Embryonic facial prominence (tissue), 1 donor: ENCODE measurements around the gene WNT10A.
"Not testable (repeated sequence)": the region's sequence is repeated elsewhere in the genome, so short reads cannot be mapped to it uniquely, and the experiment has no call there.

Experiments
- DNase-seq: peaks from one replicate; pipeline ENCODE4 v3.0.0-alpha.2; 2016; ENCODE audit errors: extremely low spot score

The WNT10A gene

GRCh38 chr2:218880102-218880858 lies at the start of gene WNT10A:
TSS of gene WNT10A (plus strand) at chr2:218880852. CDS start at chr2:218880996, 144 bp downstream.
- no peak for DNase-seq

- no peak for DNase-seq
Observed at GRCh38 chr2:218831378-218831990, 49.2 kb upstream of the WNT10A start, which contains the start of gene PRKAG3. TSS of gene PRKAG3 (minus strand) at chr2:218831803.

GRCh38 chr2:218832081-218832480 lies 48.6 kb upstream of the WNT10A start:
- DNase-seq = no peak

GRCh38 chr2:218832520-218832919 lies 48.1 kb upstream of the WNT10A start:
- DNase-seq = no peak

GRCh38 chr2:218833023-218833609 lies 47.5 kb upstream of the WNT10A start:
- no peak for DNase-seq

- no peak for DNase-seq
Observed at GRCh38 chr2:218834685-218835084, 46.0 kb upstream of the WNT10A start.

- DNase-seq = no peak
Observed at GRCh38 chr2:218837495-218837894, 43.2 kb upstream of the WNT10A start.

GRCh38 chr2:218839430-218839829 lies 41.2 kb upstream of the WNT10A start:
- DNase-seq = no peak

- DNase-seq = no peak
Observed at GRCh38 chr2:218839888-218840287, 40.8 kb upstream of the WNT10A start.

- not testable (repeated sequence) for DNase-seq
Observed at GRCh38 chr2:218844334-218844733, 36.3 kb upstream of the WNT10A start.

GRCh38 chr2:218846963-218847362 lies 33.7 kb upstream of the WNT10A start:
- DNase-seq = not testable (repeated sequence)

- DNase-seq = no peak
Observed at GRCh38 chr2:218849721-218850120, 30.9 kb upstream of the WNT10A start.

GRCh38 chr2:218850796-218851195 lies 29.9 kb upstream of the WNT10A start:
- DNase-seq = no peak

- no peak for DNase-seq
Observed at GRCh38 chr2:218851286-218851685, 29.4 kb upstream of the WNT10A start.

- DNase-seq = no peak
Observed at GRCh38 chr2:218852911-218853667, 27.6 kb upstream of the WNT10A start.

- no peak for DNase-seq
Observed at GRCh38 chr2:218853766-218854165, 26.9 kb upstream of the WNT10A start.

GRCh38 chr2:218854860-218855259 lies 25.8 kb upstream of the WNT10A start:
- no peak for DNase-seq

- no peak for DNase-seq
Observed at GRCh38 chr2:218855305-218856166, 25.1 kb upstream of the WNT10A start.

GRCh38 chr2:218856167-218856895 lies 24.3 kb upstream of the WNT10A start:
- no peak for DNase-seq

- no peak for DNase-seq
Observed at GRCh38 chr2:218856896-218857243, 23.8 kb upstream of the WNT10A start.
